Left lung (tissue), 10 donors: ENCODE results near the gene PHACTR3. TPM values are rescaled to one million over a fixed set of nuclear protein-coding genes. Genes with fewer than 3 reads are reported as not detected.
A peak's percentile ranks its signal among the peaks of the same experiment; 100 is the strongest.

Source experiments
- ATAC-seq: fragments of 200-7000 bp; cut with Tn5 transposase; one replicate; pipeline ENCODE4 v1.9.1; 2020; ENCODE audit warnings: moderate library complexity
- DNase-seq, 4 donors: peaks; one replicate each; pipeline ENCODE4 v3.0.0-alpha.2; 2013 to 2020
- H3K27ac ChIP-seq, 2 donors: fragments of 200-600 bp; sonication (generic) in 1 of 2; one replicate each; pipeline versions ENCODE4 v1.5.0 to v1.8.0; 2020 to 2021
- H3K27me3 ChIP-seq, 2 donors: fragments of 200-600 bp; sonication (generic) in 1 of 2; one replicate each; pipeline versions ENCODE4 v1.5.0 to v1.8.0; 2020 to 2021
- H3K36me3 ChIP-seq, 2 donors: fragments of 200-600 bp; sonication (generic) in 1 of 2; one replicate each; pipeline versions ENCODE4 v1.5.0 to v1.8.0; 2020 to 2021
- H3K4me1 ChIP-seq, 2 donors: fragments of 200-600 bp; one replicate each; pipeline ENCODE4 v1.8.0; 2021
- H3K4me3 ChIP-seq, 2 donors: fragments of 200-600 bp; sonication (generic) in 1 of 2; one replicate each; pipeline versions ENCODE4 v1.5.0 to v1.8.0; 2020 to 2021; ENCODE audit warnings: mild to moderate bottlenecking in 1 of 2
- H3K9me3 ChIP-seq, 2 donors: fragments of 200-600 bp; sonication (generic) in 1 of 2; one replicate each; pipeline versions ENCODE4 v1.5.0 to v1.8.0; 2020 to 2021
- CTCF ChIP-seq, 2 donors: fragments of 200-600 bp; sonication (generic) in 1 of 2; IDR thresholded peaks; one replicate each; pipeline versions ENCODE4 v1.5.0 to v1.8.0; 2021; ENCODE audit warnings: antibody characterized with exemption in 2 of 2
- intact Hi-C, 2 donors: fragments of 100-400 bp; cut with DNase I; formaldehyde crosslinking; loops; one replicate each; pipeline versions ENCODE4 v1.11.2 to v1.14.2; 2022
- polyA plus RNA-seq, 6 donors: library from polyadenylated mRNA; unstranded; fragments of 120-200 nt; gene quantifications; one replicate each; pipeline ENCODE4 v1.2.1, GENCODE V29; 2013; ENCODE audit not compliant: insufficient read length in 6 of 6
- total RNA-seq, 2 donors: library from RNA; stranded (reverse); fragmentation: NEBNext Ultra II Directional; extraction: Animal tissue kit (Norgen Biotek cat#: 25700); gene quantifications; one replicate each; pipeline ENCODE4 v1.2.1, GENCODE V29; 2021
- donor health status: DM: no; HTN: yes; CAD: no.
- donor health status: DM: no; HTN: no; CAD: no.

The PHACTR3 gene
- total and polyA plus RNA-seq, 8 donors = 3.5 to 14.5 (median 4.4) TPM

DNA sequence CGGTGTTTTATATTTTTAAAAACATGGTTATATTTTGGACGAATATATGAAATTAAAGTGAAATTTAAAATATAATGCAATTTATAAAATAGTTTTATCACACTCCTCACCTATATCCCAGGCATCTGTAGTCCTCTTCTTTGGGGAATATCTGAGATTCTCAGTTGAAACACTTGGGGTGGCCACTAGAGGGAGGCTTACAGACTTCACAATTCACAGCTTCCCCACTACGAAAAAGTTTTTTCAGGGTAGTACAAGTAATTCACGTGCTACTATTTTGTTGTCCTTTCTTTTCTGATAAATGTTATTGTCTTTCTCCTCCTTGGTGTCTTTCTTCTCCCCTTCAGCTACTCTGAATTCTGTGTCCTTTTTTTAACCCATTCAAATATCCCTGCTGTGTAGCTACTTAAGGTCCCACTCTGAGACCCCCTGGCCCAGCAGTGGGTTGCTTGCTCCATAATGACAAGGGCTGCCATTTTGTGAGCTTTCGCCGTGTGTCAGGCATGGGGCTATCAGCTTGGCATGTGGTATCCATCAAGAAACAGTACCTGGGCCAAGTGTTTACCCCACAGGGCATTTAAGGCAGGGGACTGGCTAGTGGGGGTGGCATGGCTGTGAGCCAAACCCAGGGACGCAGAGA is 43.6 kb upstream of the PHACTR3 start:
- H3K9me3 ChIP-seq = no peaks in the 10 kb centered on the region
- intact Hi-C loops = no loop called here
- DNase-seq (no peak), ATAC-seq (peak; percentile 60)
- no peak overlapping the region for H3K27ac ChIP-seq
- H3K27me3 ChIP-seq = peaks cover 0 to 21% of the 10 kb centered on the region in 2 donors
- peak; percentile 41 to 60 for TF ChIP-seq CTCF (IDR thresholded peaks at IDR 0.05)
- no peak overlapping the region for H3K4me3 ChIP-seq
- no peaks in the 10 kb centered on the region for H3K4me1 ChIP-seq
- no peaks in the 10 kb centered on the region for H3K36me3 ChIP-seq

GRCh38 chr20:59561228-59561605 is 43.1 kb upstream of the PHACTR3 start:
- no peak for DNase-seq
- Histone ChIP-seq H3K4me3 (no peak overlapping the region), H3K9me3 (no peaks in the 10 kb centered on the region), H3K27ac (no peak overlapping the region), H3K27me3 (peaks cover 0 to 25% of the 10 kb centered on the region in 2 donors), H3K4me1 (no peaks in the 10 kb centered on the region), H3K36me3 (no peaks in the 10 kb centered on the region)
- TF ChIP-seq CTCF (IDR thresholded peaks at IDR 0.05) = no peak
- intact Hi-C loops = no loop called here
- ATAC-seq = no peak

DNA sequence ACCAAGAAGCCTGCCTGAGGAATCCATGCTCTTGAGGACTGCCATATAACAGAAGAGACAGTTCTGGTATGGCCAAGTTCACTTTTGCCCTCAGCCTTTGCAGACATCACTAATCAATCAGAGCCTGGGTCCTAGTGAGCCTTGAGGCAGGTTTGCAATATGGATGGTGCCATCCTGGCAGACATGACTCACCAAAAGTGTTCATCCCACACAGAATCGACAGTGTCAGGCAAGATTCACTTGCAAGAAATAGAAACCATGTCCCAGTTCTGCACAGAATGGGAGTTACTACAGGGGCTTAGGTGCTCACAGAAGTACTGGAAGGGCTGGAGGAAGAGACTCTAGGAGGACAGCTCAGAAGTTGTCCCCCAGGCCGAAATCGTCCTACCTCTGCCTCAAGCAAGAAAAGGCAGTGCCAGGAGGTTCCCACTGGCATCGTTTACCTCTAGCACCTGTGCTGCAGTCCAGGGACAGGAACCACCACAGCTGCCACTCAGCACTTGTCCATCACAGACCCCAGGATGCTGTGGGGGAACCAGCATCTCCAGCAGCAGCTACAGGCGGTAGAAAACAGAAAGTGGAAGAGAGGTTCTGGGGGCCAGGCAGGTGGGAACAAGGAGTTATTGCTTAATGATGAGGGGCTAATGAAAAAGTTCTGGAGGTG is 42.6 kb upstream of the PHACTR3 start:
- Histone ChIP-seq H3K4me3 (no peak overlapping the region), H3K27ac (no peak overlapping the region), H3K36me3 (no peaks in the 10 kb centered on the region), H3K9me3 (no peaks in the 10 kb centered on the region), H3K4me1 (no peaks in the 10 kb centered on the region), H3K27me3 (peaks cover 0 to 25% of the 10 kb centered on the region in 2 donors)
- no peak for TF ChIP-seq CTCF (IDR thresholded peaks at IDR 0.05)
- ATAC-seq (no peak), DNase-seq (no peak)
- intact Hi-C loops = no loop called here

- Histone ChIP-seq H3K4me3 (no peak overlapping the region), H3K27me3 (peaks cover 0 to 37% of the 10 kb centered on the region in 2 donors), H3K27ac (no peak overlapping the region), H3K4me1 (no peaks in the 10 kb centered on the region), H3K9me3 (no peaks in the 10 kb centered on the region), H3K36me3 (no peaks in the 10 kb centered on the region)
- no peak for ATAC-seq
- TF ChIP-seq CTCF (IDR thresholded peaks at IDR 0.05) = no peak
- intact Hi-C loops = no loop called here
- no peak for DNase-seq
Observed at GRCh38 chr20:59564171-59564570, 40.2 kb upstream of the PHACTR3 start.

DNA sequence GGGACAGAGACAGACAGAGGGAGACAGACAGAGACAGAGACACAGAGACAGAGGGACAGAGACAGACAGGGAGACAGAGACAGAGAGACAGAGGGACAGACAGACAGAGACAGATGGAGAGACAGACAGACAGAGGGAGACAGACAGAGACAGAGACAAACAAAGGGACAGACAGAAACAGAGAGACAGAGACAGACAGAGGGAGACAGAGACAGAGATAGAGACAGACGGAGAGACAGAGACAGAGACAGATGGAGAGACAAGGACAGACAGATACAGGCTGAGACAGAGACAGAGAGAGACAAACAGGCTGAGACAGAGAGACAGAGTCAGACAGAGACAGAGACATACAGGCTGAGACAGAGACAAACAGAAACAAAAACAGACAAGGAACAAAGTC is 39.4 kb upstream of the PHACTR3 start:
- no peak for DNase-seq
- Histone ChIP-seq H3K27ac (no peak overlapping the region), H3K4me3 (no peak overlapping the region), H3K4me1 (no peaks in the 10 kb centered on the region), H3K27me3 (peaks cover 0 to 37% of the 10 kb centered on the region in 2 donors), H3K36me3 (no peaks in the 10 kb centered on the region), H3K9me3 (no peaks in the 10 kb centered on the region)
- no peak for TF ChIP-seq CTCF (IDR thresholded peaks at IDR 0.05)
- intact Hi-C loops = no loop called here
- ATAC-seq = no peak
